Mucosa of rectum (tissue), 2 donors: ENCODE results near the gene NSUN7.

Source experiments
- H3K27ac ChIP-seq, 2 donors: one replicate each; pipeline ENCODE4 v1.7.0; 2013; ENCODE audit warnings: inconsistent platforms in 2 of 2, low read depth in 2 of 2, low read length in 2 of 2
- H3K27me3 ChIP-seq, 2 donors: one replicate each; pipeline ENCODE4 v1.7.0; 2013; ENCODE audit warnings: low read length in 2 of 2; ENCODE audit not compliant: control insufficient read depth in 2 of 2, insufficient read depth in 2 of 2
- H3K36me3 ChIP-seq, 2 donors: one replicate each; pipeline ENCODE4 v1.7.0; 2013; ENCODE audit warnings: low read length in 2 of 2; ENCODE audit not compliant: control insufficient read depth in 2 of 2, insufficient read depth in 2 of 2
- H3K4me1 ChIP-seq, 2 donors: one replicate each; pipeline ENCODE4 v1.7.0; 2013; ENCODE audit warnings: low read length in 2 of 2, mild to moderate bottlenecking in 1 of 2; ENCODE audit not compliant: control insufficient read depth in 2 of 2, insufficient read depth in 2 of 2
- H3K4me3 ChIP-seq, 2 donors: one replicate each; pipeline ENCODE4 v1.7.0; 2013; ENCODE audit warnings: low read length in 2 of 2
- H3K9ac ChIP-seq, 2 donors: one replicate each; pipeline ENCODE4 v1.7.0; 2013; ENCODE audit warnings: low read length in 2 of 2, low read depth in 1 of 2, mild to moderate bottlenecking in 1 of 2
- H3K9me3 ChIP-seq, 2 donors: one replicate each; pipeline ENCODE4 v1.7.0; 2013; ENCODE audit warnings: low read length in 2 of 2; ENCODE audit not compliant: control insufficient read depth in 2 of 2
- donor health status: healthy.
- donor health status: Normal muscosa, but diverticular disease.

NSUN7 gene

DNA sequence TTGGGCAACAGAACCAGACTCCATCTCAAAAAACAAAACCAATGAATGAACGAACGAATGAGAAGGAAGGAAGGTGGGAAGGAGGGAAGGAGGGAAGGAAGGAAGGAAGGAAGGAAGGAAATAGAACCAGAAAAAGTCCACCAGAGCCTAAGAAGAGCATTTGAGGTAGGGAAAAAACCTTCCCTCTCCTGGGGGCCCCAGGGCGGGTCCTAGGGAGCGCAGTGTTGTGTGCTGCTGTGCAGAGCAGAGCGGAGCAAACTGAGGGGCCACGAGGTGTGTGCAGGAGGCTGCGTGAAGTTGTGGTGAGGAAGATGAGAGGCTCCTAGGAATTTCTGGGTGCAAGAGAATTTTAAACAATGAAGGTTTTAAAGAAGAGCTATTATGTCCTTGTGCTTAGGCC lies 16.0 kb upstream of the NSUN7 start:
- H3K9me3 ChIP-seq = no peaks in the 10 kb centered on the region
- no peak overlapping the region for H3K9ac ChIP-seq
- no peak overlapping the region for H3K4me3 ChIP-seq
- no peaks in the 10 kb centered on the region for H3K27me3 ChIP-seq
- peaks cover 6 to 7% of the 10 kb centered on the region in 2 donors for H3K4me1 ChIP-seq
- H3K27ac ChIP-seq = no peak overlapping the region
- H3K36me3 ChIP-seq = no peaks in the 10 kb centered on the region

DNA sequence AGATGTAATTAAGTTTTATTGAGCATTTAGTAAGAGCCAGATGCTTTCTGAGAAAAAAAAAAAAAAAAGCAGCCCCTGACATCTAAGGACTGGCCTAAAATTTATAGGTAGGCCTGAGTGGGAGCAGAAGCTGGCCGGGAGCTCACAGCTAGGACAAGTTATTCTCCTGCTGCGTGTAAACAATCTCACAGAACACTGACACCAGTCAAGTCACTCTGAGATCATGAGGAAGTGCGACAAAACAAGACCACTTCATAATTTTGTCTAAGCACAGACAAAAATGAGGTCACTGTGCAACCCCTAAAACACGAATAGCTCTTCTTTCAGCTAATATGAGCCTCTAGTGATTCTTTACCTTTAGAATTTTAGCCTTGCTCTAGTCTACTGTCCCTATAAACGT lies 15.3 kb upstream of the NSUN7 start:
- Histone ChIP-seq H3K9me3 (no peaks in the 10 kb centered on the region), H3K4me3 (no peak overlapping the region), H3K36me3 (no peaks in the 10 kb centered on the region), H3K27me3 (no peaks in the 10 kb centered on the region), H3K4me1 (peaks cover 6 to 7% of the 10 kb centered on the region in 2 donors), H3K27ac (no peak overlapping the region), H3K9ac (no peak overlapping the region)

DNA sequence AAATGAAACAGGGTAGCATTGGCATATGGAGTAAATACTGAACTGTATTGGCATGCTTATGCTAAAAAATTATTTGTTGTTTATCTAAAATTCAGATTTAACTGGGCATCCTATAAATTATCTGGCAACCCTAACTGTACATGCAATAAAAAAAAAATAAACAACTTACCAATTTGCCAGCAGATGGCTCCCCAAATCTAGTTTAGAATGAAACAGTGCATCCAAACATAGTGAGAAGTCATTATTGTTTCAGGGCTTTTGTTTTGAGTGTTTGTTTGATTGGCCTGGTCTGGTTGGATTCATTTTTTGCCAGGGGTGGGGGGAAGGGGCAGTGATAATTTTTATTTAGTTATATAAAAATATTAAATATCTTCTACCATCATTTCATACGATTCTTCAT lies 12.8 kb upstream of the NSUN7 start:
- no peaks in the 10 kb centered on the region for H3K27me3 ChIP-seq
- no peak overlapping the region for H3K27ac ChIP-seq
- no peaks in the 10 kb centered on the region for H3K36me3 ChIP-seq
- H3K9ac ChIP-seq = no peak overlapping the region
- no peaks in the 10 kb centered on the region for H3K9me3 ChIP-seq
- peaks cover 1 to 2% of the 10 kb centered on the region in 2 donors for H3K4me1 ChIP-seq
- H3K4me3 ChIP-seq = no peak overlapping the region

DNA sequence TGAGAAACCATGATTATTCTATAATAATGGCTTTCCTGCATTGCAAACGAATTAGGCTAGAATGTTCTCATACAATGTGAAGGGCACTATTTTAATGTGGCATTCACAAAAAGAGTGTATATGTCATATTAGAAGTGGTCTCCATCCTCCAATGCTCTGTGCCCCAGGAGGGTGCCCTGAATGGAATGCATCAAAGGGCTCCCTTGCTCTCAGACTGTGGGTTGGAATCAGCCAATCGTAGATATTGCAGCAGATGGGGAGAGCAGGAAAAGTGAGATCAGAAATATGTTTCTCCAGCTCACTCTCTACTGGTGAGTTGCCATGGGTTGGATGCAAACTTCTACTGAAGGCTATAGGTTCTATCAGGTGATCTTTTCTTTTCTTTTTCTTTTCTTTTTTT lies 11.9 kb upstream of the NSUN7 start:
- Histone ChIP-seq H3K4me3 (no peak overlapping the region), H3K9ac (no peak overlapping the region), H3K36me3 (no peaks in the 10 kb centered on the region), H3K9me3 (no peaks in the 10 kb centered on the region), H3K27me3 (no peaks in the 10 kb centered on the region), H3K4me1 (no peaks in the 10 kb centered on the region), H3K27ac (no peak overlapping the region)

DNA sequence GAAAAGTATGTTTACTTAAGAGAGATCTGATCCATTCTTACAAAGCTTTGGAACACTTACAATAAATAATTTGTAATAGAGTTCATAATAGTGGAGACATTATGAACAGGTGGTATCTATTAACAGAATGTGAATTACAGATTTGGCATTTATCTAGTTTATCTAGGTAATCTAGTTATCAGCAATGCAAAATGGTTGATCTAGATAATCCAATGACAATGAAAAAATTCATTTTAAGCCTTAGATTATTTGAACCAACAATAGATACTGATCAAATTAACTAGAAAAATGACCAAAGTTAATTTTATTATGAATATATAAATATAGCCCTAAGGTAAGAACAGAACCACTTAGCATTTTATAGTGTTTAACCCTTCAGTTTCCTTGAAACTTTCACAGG lies 10.4 kb upstream of the NSUN7 start:
- Histone ChIP-seq H3K27ac (no peak overlapping the region), H3K4me1 (no peaks in the 10 kb centered on the region), H3K4me3 (no peak overlapping the region), H3K9me3 (no peaks in the 10 kb centered on the region), H3K9ac (no peak overlapping the region), H3K27me3 (no peaks in the 10 kb centered on the region), H3K36me3 (no peaks in the 10 kb centered on the region)

DNA sequence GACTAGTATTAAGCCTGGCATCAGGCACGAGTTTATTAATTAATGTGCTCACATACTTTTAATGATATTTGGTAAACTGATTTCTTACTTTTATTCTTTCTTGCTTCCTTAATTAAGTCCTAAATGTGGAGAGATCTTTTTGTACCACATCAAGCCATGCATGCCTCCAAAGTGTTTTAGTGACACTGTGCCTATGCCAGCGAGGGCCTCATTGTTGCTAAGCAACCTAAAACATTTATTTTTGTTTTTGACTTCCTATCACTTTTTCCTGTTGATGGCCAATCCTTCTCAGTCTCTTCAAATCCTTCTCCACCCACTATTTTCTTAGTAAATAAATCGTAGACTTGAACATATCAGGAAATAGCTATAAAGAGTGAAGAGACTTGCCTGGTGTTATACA lies 5.5 kb upstream of the NSUN7 start:
- Histone ChIP-seq H3K27ac (no peak overlapping the region), H3K27me3 (no peaks in the 10 kb centered on the region), H3K9ac (no peak overlapping the region), H3K9me3 (no peaks in the 10 kb centered on the region), H3K4me1 (no peaks in the 10 kb centered on the region), H3K36me3 (no peaks in the 10 kb centered on the region), H3K4me3 (no peak overlapping the region)

DNA sequence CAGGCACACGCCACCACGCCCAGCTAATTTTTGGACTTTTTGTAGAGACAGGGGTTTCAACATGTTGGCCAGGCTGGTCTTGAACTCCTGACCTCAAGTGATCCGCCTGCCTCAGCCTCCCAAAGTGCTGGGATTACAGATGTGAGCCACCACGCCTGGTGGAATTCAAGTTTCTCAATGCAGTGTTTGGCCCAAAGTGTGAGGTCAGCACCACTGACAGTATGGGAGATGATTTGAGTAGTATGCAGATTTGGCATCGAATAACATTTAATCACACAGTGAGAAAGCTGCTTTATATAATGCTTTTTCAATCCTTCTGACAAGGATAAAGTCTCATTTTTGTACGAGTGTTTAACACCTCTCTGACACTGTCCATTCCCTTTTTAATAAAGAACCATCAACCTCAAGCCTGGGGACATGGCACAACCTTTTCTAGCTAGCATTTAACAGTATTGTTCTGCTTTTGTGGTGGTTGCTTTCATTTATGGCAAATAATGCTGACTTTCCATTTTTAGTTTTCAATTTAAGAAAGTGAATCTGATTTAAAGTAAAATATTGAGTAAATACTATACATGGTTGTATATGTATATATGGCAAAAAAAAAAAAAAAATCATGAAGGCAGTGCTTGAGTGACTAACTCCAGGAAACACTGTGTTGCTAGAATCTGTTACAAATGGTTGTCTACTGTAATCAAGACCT lies 4.3 kb upstream of the NSUN7 start:
- Histone ChIP-seq H3K27ac (no peak overlapping the region), H3K9me3 (no peaks in the 10 kb centered on the region), H3K4me3 (no peak overlapping the region), H3K27me3 (no peaks in the 10 kb centered on the region), H3K4me1 (no peaks in the 10 kb centered on the region), H3K9ac (no peak overlapping the region), H3K36me3 (no peaks in the 10 kb centered on the region)

DNA sequence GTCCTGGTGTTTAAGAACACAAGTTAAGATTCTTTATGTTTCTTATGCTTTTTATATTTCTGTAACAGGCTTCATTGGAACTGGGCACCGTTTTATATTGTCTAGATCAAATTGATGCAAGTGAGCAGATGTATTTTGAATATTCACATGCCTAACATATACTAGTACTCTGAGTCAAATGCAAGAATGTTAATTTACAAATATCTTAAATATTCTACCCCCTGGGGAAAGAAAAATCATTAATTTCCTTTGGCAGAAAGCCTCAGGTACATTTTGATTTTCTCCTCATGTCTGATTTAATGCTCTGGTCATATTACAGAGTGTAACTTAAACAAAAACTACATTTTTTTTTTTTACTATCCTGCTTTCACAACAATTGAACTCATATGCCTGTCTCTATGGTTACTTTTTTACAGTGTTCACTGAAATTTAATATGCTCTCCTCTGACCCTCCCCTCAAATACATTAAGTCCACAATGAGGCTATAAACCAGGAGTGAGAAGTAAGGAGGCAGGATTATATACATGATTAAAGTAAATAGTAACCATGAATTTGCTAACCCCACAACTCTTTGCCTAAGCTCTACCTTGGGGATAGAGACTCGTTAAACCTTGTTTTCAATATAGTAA lies 2.4 kb upstream of the NSUN7 start:
- peaks cover 0 to 2% of the 10 kb centered on the region in 2 donors for H3K27me3 ChIP-seq
- H3K4me1 ChIP-seq = no peaks in the 10 kb centered on the region
- no peak overlapping the region for H3K4me3 ChIP-seq

DNA sequence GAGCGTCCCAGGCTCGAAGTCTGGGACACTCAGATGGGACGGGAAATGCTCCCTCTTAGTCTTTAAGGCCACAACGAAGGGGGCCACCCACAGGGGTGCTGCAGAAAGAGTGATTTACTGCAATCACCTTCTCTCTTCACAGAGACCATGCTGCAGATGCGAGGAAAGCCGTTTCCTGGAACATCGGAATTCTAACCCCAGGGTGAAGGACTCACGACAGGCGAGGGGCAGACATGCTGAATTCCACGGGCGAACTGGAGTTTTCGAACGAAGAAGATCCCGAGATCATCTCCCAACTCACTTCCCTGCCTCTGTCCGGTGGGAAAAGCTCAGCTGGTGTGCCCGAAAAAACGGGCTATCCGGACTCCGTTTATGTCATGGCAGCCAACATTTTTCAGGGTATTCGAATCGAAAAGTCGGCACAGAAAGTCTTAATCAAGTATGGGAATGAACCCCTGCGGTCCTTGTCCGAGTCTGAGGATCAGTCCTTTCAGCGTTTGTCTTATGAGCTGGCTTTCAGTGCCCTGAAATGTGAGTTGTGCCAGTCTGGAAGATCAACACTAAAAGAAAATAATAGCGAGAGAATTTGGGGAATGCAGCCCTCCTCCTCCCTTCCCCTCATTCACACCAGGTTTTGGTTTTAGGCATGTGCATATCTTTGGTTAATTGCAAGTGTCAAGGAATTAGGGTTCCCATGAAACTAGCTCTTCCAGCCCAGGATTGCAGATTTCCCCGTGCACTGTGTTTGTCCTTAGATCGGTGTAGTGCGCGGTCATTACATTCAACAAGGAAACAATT lies 905 bp downstream of the NSUN7 start:
- Histone ChIP-seq H3K9me3 (no peaks in the 10 kb centered on the region), H3K9ac (peak overlapping the region; percentile 58 to 83), H3K4me1 (peaks cover 0 to 1% of the 10 kb centered on the region in 2 donors), H3K4me3 (peak overlapping the region; percentile 77 to 86), H3K27ac (peak overlapping the region; percentile 56 to 75), H3K36me3 (no peaks in the 10 kb centered on the region), H3K27me3 (peaks cover 0 to 2% of the 10 kb centered on the region in 2 donors)

More for the DNA sequence above, 2.4 kb upstream of the NSUN7 start:
- no peaks in the 10 kb centered on the region for H3K36me3 ChIP-seq
- H3K9ac ChIP-seq = no peak overlapping the region
- H3K27ac ChIP-seq = no peak overlapping the region
- no peaks in the 10 kb centered on the region for H3K9me3 ChIP-seq

DNA sequence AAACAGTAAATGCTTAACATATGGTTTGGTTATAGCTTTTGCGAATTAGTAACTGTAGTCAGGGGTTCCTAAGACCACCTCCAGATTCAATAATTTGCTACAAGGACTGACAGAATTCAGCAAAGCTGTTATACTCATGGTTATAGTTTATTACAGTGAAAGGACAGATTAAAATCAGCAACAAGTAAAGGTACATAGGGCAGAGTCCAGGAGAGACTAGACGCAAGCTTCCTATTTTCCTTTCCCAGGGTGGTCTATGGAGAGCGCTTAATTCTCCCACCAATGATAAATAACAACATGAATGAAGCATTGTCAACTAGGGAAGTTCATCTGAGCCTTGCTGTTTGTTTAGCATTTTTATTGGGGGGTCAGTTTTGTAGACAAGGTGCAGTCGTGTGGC lies 5.9 kb downstream of the NSUN7 start:
- no peak overlapping the region for H3K9ac ChIP-seq
- no peak overlapping the region for H3K27ac ChIP-seq
- H3K4me3 ChIP-seq = no peak overlapping the region
- H3K4me1 ChIP-seq = peaks cover 0 to 4% of the 10 kb centered on the region in 2 donors
- H3K9me3 ChIP-seq = no peaks in the 10 kb centered on the region
- no peaks in the 10 kb centered on the region for H3K36me3 ChIP-seq
- peaks cover 0 to 1% of the 10 kb centered on the region in 2 donors for H3K27me3 ChIP-seq
